ENCODE measurements around the gene CGB1. TPM values are rescaled to one million over a fixed set of nuclear protein-coding genes. Genes with fewer than 3 reads are reported as not detected.
A peak's percentile ranks its signal among the peaks of the same experiment; 100 is the strongest.
"Not testable (repeated sequence)": the region's sequence is repeated elsewhere in the genome, so short reads cannot be mapped to it uniquely, and the experiment has no call there.

The CGB1 gene
- total RNA-seq, 2 experiments from 2014 or later = not detected

DNA sequence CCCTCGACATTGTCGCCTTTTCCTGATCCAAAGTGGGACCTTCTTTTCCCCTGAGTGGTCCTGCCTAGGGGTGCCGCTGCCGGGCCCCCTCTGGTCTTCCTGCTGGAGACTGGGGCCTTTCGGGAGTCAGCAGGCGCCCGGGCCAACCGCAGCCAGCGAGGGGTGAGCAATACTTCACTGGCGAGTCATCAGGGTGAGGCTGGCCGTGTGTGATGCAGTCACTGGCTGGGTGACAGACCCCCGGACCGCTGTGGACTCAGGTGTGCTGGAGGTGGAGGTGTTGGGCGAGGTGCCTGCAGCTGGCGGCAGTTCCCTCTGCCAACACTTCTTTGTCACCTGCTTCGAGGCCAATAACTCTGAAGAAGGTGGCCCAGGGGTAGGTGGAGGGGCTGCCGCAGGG, 5.5 kb upstream of the CGB1 start:
- Mint-ChIP-seq H3K4me3 (no peak overlapping the region), H3K4me1 (ENCODE audit: low read depth) (no peaks in the 10 kb centered on the region), H3K36me3 (ENCODE audit: low read depth) (no peaks in the 10 kb centered on the region), H3K9me3 (no peaks in the 10 kb centered on the region), H3K27ac (no peak overlapping the region), H3K27me3 (no peaks in the 10 kb centered on the region)
- TF ChIP-seq, protein P1, sequence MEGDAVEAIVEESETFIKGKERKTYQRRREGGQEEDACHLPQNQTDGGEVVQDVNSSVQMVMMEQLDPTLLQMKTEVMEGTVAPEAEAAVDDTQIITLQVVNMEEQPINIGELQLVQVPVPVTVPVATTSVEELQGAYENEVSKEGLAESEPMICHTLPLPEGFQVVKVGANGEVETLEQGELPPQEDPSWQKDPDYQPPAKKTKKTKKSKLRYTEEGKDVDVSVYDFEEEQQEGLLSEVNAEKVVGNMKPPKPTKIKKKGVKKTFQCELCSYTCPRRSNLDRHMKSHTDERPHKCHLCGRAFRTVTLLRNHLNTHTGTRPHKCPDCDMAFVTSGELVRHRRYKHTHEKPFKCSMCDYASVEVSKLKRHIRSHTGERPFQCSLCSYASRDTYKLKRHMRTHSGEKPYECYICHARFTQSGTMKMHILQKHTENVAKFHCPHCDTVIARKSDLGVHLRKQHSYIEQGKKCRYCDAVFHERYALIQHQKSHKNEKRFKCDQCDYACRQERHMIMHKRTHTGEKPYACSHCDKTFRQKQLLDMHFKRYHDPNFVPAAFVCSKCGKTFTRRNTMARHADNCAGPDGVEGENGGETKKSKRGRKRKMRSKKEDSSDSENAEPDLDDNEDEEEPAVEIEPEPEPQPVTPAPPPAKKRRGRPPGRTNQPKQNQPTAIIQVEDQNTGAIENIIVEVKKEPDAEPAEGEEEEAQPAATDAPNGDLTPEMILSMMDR (IDR thresholded peaks at IDR 0.05) = no peak
- intact Hi-C loops (cut with micrococcal nuclease) = no loop called here
- CTCF ChIA-PET = no interaction called here
- POLR2A ChIA-PET = no interaction called here
- no peak for ATAC-seq
- no peak for DNase-seq

DNA sequence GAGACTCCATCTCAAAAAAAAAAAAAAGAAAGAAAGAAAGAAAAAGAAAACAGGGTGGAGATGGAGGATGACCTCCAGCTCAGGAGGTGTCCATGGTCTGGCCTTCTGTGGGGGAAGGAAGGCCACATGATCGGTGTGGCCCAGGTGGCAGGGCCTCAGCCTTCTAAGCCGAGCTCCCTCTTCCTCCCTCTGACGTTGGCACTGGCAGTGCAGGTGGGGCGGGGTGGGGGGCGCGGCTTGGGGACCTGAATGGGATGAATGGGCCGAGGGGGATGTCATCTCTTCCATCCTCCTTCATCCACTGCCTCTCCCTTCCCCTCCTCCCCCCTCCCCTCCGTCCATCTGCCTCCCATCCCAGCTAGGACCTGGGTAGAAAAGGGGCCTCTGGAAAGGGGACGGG, 3.0 kb upstream of the CGB1 start:
- H3K27ac Mint-ChIP-seq; POLR2A ChIA-PET; intact Hi-C loops (cut with micrococcal nuclease); H3K4me3 Mint-ChIP-seq; H3K4me1 Mint-ChIP-seq (ENCODE audit: low read depth); H3K27me3 Mint-ChIP-seq; ATAC-seq; DNase-seq; H3K36me3 Mint-ChIP-seq (ENCODE audit: low read depth); H3K9me3 Mint-ChIP-seq; CTCF ChIA-PET: not testable (repeated sequence)

DNA sequence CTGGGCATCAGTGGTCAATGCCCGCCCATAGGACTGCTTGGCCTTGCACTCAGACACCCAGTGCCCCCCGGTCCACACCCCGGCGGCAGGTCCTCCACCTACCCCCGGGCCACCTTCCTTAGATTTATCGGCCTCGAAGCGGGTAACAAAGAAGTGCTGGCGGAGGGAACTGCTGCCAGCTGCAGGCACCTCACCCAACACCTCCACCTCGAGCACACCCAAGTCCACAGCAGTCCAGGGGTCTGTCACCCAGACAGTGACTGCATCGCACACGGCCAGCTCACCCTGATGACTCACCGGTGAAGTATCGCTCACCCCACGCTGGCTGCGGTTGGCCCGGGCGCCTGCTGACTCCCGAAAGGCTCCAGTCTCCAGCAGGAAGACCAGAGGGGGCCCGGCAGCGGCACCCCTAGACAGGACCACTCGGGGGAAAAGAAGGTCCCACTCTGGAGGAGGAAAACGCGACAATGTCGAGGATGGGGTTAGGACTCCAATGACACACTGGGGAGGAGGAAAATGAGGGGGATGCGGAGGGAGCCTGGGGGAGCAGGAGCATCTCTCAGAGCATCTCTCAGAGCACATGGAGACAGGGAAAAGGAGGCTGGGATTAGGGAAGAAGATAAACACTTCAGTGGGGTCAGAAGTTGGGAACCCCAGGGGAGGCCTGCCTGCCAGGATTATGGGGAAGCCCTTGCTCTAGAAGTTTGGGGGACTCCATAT, 2.0 kb upstream of the CGB1 start:
- H3K27me3 Mint-ChIP-seq; H3K27ac Mint-ChIP-seq; H3K36me3 Mint-ChIP-seq (ENCODE audit: low read depth); H3K9me3 Mint-ChIP-seq; DNase-seq; ATAC-seq; POLR2A ChIA-PET; intact Hi-C loops (cut with micrococcal nuclease); H3K4me1 Mint-ChIP-seq (ENCODE audit: low read depth); CTCF ChIA-PET; H3K4me3 Mint-ChIP-seq: not testable (repeated sequence)

DNA sequence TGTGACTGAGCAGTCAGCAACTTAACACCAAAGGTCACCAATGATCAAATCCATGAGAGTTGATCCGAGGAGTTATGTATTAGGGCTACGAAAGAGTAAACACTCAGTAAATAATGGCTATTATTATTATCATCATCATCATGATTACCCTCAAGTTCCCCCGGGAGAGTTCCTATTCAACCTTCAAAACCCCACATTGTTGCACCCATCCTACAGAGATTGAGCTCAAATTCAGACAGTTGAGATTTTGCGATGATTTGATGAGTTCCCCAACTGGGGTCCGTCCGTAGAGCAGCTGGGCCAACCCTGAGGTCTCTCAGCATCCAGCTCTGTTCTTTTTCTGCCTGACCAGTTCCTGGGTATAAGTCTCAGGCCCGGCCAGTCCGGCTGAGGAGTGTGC, 1.4 kb upstream of the CGB1 start:
- ATAC-seq; H3K27me3 Mint-ChIP-seq; H3K4me1 Mint-ChIP-seq (ENCODE audit: low read depth); H3K9me3 Mint-ChIP-seq; intact Hi-C loops (cut with micrococcal nuclease); H3K36me3 Mint-ChIP-seq (ENCODE audit: low read depth); POLR2A ChIA-PET; H3K27ac Mint-ChIP-seq; DNase-seq; CTCF ChIA-PET; H3K4me3 Mint-ChIP-seq: not testable (repeated sequence)

DNA sequence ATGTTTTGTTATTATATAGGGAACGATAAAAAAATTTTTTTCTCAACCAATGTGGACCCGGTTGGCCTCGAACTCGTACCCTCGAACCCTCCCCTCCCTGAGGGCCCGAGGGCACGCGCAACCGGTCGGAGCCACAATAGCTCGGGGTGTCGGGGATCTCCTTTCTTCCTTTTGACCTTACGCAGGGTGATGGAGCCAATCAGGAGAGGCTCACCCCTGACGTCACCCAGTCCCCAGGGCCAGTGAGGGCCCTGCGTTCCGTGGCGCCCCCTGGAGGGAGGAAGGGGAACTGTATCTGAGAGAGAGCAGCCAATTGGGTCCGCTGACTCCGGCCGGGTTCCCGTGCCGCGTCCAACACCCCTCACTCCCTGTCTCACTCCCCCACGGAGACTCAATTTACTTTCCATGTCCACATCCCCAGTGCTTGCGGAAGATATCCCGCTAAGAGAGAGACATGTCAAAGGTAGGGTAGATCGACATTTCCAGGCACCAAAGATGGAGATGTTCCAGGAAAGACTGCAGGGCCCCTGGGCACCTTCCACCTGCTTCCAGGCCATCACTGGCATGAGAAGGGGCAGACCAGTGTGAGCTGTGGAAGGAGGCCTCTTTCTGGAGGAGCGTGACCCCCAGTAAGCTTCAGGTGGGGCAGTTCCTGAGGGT, 4.9 kb downstream of the CGB1 start, which contains the start of gene CGB2:
Gene CGB2, plus strand, starts transcription at position 249 of the 660 bp plus-strand sequence. Its CDS starts 206 bp downstream, at position 455.
- H3K36me3 Mint-ChIP-seq (ENCODE audit: low read depth); H3K9me3 Mint-ChIP-seq; H3K4me3 Mint-ChIP-seq; H3K27me3 Mint-ChIP-seq; POLR2A ChIA-PET; H3K27ac Mint-ChIP-seq; intact Hi-C loops (cut with micrococcal nuclease); H3K4me1 Mint-ChIP-seq (ENCODE audit: low read depth); CTCF ChIA-PET: not testable (repeated sequence)
- TF ChIP-seq, protein P1 (IDR thresholded peaks at IDR 0.05) = peak; percentile 66
- DNase-seq (peak; percentile 85), ATAC-seq (peak; percentile 94)

DNA sequence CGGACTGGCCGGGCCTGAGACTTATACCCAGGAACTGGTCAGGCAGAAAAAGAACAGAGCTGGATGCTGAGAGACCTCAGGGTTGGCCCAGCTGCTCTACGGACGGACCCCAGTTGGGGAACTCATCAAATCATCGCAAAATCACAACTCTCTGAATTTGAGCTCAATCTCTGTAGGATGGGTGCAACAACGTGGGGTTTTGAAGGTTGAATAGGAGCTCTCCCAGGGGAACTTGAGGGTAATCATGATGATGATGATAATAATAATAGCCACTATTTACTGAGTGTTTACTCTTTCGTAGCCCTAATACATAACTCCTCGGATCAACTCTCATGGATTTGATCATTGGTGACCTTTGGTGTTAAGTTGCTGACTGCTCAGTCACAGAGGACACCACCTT, 6.4 kb downstream of the CGB1 start:
- H3K36me3 Mint-ChIP-seq (ENCODE audit: low read depth); H3K9me3 Mint-ChIP-seq; DNase-seq; H3K4me1 Mint-ChIP-seq (ENCODE audit: low read depth); H3K4me3 Mint-ChIP-seq; CTCF ChIA-PET; ATAC-seq; H3K27ac Mint-ChIP-seq; POLR2A ChIA-PET; intact Hi-C loops (cut with micrococcal nuclease); H3K27me3 Mint-ChIP-seq: not testable (repeated sequence)

DNA sequence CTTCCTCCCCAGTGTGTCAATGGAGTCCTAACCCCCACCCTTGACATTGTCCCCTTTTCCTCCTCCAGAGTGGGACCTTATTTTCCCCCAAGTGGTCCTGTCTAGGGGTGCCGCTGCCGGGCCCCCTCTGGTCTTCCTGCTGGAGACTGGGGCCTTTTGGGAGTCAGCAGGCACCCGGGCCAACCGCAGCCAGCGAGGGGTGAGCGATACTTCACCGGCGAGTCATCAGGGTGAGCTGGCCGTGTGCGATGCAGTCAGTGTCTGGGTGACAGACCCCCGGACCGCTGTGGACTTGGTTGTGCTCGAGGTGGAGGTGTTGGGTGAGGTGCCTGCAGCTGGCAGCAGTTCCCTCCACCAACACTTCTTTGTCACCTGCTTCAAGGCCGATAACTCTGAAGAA, 6.9 kb downstream of the CGB1 start:
- CTCF ChIA-PET = not testable (repeated sequence)

DNA sequence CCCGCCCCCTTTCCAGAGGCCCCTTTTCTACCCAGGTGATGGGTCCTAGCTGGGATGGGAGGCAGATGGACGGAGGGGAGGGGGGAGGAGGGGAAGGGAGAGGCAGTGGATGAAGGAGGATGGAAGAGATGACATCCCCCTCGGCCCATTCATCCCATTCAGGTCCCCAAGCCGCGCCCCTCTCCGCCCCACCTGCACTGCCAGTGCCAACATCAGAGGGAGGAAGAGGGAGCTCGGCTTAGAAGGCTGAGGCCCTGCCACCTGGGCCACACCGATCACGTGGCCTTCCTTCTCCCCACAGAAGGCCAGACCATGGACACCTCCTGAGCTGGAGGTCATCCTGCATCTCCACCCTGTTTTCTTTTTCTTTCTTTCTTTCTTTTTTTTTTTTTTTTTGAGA, 8.0 kb downstream of the CGB1 start:
- POLR2A ChIA-PET, H3K9me3 Mint-ChIP-seq: not testable (repeated sequence)

More for the DNA sequence above, 6.9 kb downstream of the CGB1 start:
- intact Hi-C loops (cut with micrococcal nuclease); ATAC-seq; H3K27me3 Mint-ChIP-seq; H3K9me3 Mint-ChIP-seq; H3K27ac Mint-ChIP-seq; H3K4me1 Mint-ChIP-seq (ENCODE audit: low read depth); DNase-seq; H3K36me3 Mint-ChIP-seq (ENCODE audit: low read depth); H3K4me3 Mint-ChIP-seq; POLR2A ChIA-PET: not testable (repeated sequence)

DNA sequence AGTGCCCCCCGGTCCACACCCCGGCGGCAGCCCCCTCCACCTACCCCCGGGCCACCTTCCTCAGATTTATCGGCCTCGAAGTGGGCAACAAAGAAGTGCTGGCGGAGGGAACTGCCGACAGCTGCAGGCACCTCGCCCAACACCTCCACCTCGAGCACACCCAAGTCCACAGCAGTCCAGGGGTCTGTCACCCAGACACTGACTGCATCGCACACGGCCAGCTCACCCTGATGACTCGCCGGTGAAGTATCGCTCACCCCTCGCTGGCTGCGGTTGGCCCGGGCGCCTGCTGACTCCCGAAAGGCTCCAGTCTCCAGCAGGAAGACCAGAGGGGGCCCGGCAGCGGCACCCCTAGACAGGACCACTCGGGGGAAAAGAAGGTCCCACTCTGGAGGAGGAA, 11.1 kb downstream of the CGB1 start:
- POLR2A ChIA-PET; H3K36me3 Mint-ChIP-seq (ENCODE audit: low read depth); intact Hi-C loops (cut with micrococcal nuclease); ATAC-seq; CTCF ChIA-PET; H3K9me3 Mint-ChIP-seq; H3K27ac Mint-ChIP-seq; H3K27me3 Mint-ChIP-seq; DNase-seq; H3K4me3 Mint-ChIP-seq: not testable (repeated sequence)
- H3K4me1 Mint-ChIP-seq (ENCODE audit: low read depth) = peaks cover 12% of the 10 kb centered on the region

More for the DNA sequence above, 8.0 kb downstream of the CGB1 start:
- H3K4me1 Mint-ChIP-seq (ENCODE audit: low read depth); H3K36me3 Mint-ChIP-seq (ENCODE audit: low read depth); H3K4me3 Mint-ChIP-seq; ATAC-seq; intact Hi-C loops (cut with micrococcal nuclease); CTCF ChIA-PET; H3K27ac Mint-ChIP-seq; H3K27me3 Mint-ChIP-seq; DNase-seq: not testable (repeated sequence)

DNA sequence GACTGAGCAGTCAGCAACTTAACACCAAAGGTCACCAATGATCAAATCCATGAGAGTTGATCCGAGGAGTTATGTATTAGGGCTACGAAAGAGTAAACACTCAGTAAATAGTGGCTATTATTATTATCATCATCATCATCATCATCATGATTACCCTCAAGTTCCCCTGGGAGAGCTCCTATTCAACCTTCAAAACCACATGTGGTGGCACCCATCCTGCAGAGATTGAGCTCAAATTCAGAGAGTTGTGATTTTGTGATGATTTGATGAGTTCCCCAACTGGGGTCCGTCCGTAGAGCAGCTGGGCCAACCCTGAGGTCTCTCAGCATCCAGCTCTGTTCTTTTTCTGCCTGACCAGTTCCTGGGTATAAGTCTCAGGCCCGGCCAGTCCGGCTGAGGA, 11.6 kb downstream of the CGB1 start:
- H3K27ac Mint-ChIP-seq; POLR2A ChIA-PET; CTCF ChIA-PET; ATAC-seq; H3K36me3 Mint-ChIP-seq (ENCODE audit: low read depth); H3K27me3 Mint-ChIP-seq; intact Hi-C loops (cut with micrococcal nuclease); H3K4me3 Mint-ChIP-seq; H3K9me3 Mint-ChIP-seq; DNase-seq: not testable (repeated sequence)
- H3K4me1 Mint-ChIP-seq (ENCODE audit: low read depth) = peaks cover 14% of the 10 kb centered on the region
